Mucosa of descending colon (tissue), 3 donors: ENCODE measurements around the gene WDR86. TPM values are rescaled to one million over a fixed set of nuclear protein-coding genes. Genes with fewer than 3 reads are reported as not detected.

Experiments
- ATAC-seq: fragments of 200-7000 bp; cut with Tn5 transposase; one replicate; pipeline ENCODE4 v1.9.1; 2020; ENCODE audit warnings: mild to moderate bottlenecking, moderate library complexity
- DNase-seq, 3 donors: peaks; one replicate each; pipeline ENCODE4 v3.0.0-alpha.2; 2020
- H3K36me3 ChIP-seq: fragments of 200-600 bp; one replicate; pipeline ENCODE4 v1.8.0; 2021; ENCODE audit warnings: low read depth, mild to moderate bottlenecking
- H3K4me1 ChIP-seq: fragments of 200-600 bp; one replicate; pipeline ENCODE4 v1.8.0; 2021; ENCODE audit warnings: low read depth, mild to moderate bottlenecking
- H3K4me3 ChIP-seq: fragments of 200-600 bp; one replicate; pipeline ENCODE4 v1.8.0; 2021; ENCODE audit warnings: mild to moderate bottlenecking
- H3K9me3 ChIP-seq: fragments of 200-600 bp; one replicate; pipeline ENCODE4 v1.8.0; 2021; ENCODE audit warnings: mild to moderate bottlenecking
- CTCF ChIP-seq: fragments of 200-600 bp; IDR thresholded peaks from one replicate; pipeline ENCODE4 v1.8.0; 2022; ENCODE audit warnings: antibody characterized with exemption, mild to moderate bottlenecking
- intact Hi-C, 2 donors: fragments of 100-400 bp; cut with DNase I in 1 of 2; cut with micrococcal nuclease in 1 of 2; formaldehyde crosslinking; loops; one replicate each; pipeline versions ENCODE4 v1.11.0 to v1.11.1; 2022; cut with DNase I, micrococcal nuclease
- microRNA-seq: library from miRNA; unstranded; fragments of <30 nt; microRNA quantifications from one replicate; pipeline ENCODE4, GENCODE V29; 2019
- total RNA-seq, 3 donors: library from RNA; stranded (reverse); fragmentation: NEBNext Ultra II Directional in 2 of 3; extraction: Animal tissue kit (Norgen Biotek cat#: 25700) in 2 of 3; gene quantifications; one replicate each; pipeline versions ENCODE4 v1.2.1 to v1.2.4, GENCODE V29; 2021 to 2023
- donor health status: DM: no; HTN: no; CAD: no; lungs with moderate emphysema.
- donor health status: DM: no; HTN: no; CAD: no.
- donor health status: DM: no; HTN: yes; CAD: no.

Gene WDR86
- total RNA-seq, 3 donors from 2014 or later, result 0.38 to 16.6 (median 1.2) TPM

GRCh38 chr7:151336027-151336708 is 73.7 kb downstream of the WDR86 start:
- Histone ChIP-seq H3K4me3 (no peak overlapping the region), H3K9me3 (no peaks in the 10 kb centered on the region), H3K4me1 (no peaks in the 10 kb centered on the region), H3K36me3 (no peaks in the 10 kb centered on the region)
- no peak for DNase-seq
- intact Hi-C loops, result no loop called here
- no peak for ATAC-seq
- no peak for TF ChIP-seq CTCF

- Histone ChIP-seq H3K4me3 (no peak overlapping the region), H3K9me3 (no peaks in the 10 kb centered on the region), H3K36me3 (no peaks in the 10 kb centered on the region), H3K4me1 (no peaks in the 10 kb centered on the region)
- no peak for ATAC-seq
- no peak for TF ChIP-seq CTCF
- intact Hi-C loops, result no loop called here
- DNase-seq, result no peak
Measured at GRCh38 chr7:151334628-151335027, 75.2 kb downstream of the WDR86 start.

Small RNA genes lying within 50 kb of the gene (microRNA-seq; reads per million reads assigned to microRNA genes)
- not detected for gene MIR3907

Other genes starting within 250 kb of the WDR86 start
- not detected for gene GBX1, start 242.3 kb downstream of the WDR86 start, total RNA-seq
- gene ASB10, start 222.8 kb downstream of the WDR86 start, total RNA-seq, result not detected
- gene H2BK1, start 199.6 kb downstream of the WDR86 start, total RNA-seq, result not detected
- gene ABCF2, start 182.8 kb downstream of the WDR86 start, total RNA-seq, result 10 to 100 TPM; 27.0 to 36.4 (median 28.4) TPM
- gene CHPF2, start 177.6 kb downstream of the WDR86 start, total RNA-seq, result 10 to 100 TPM; 38.3 to 52.2 (median 41.5) TPM
- gene SMARCD3, start 161.3 kb downstream of the WDR86 start, total RNA-seq, result 10 to 100 TPM in 2 of 3 donors, 1 to 10 TPM in 1; 5.1 to 44.3 (median 10.0) TPM
- gene NUB1, start 68.2 kb downstream of the WDR86 start, total RNA-seq, result 10 to 100 TPM; 66.2 to 77.5 (median 76.9) TPM
- under 1 TPM in 1 of 3 donors, not detected in 2; 0.51 TPM for gene CRYGN, start 30.1 kb upstream of the WDR86 start, total RNA-seq
- 100 to 1,000 TPM in 1 of 3 donors, 10 to 100 TPM in 2; 40.3 to 114 (median 73.5) TPM for gene RHEB, start 109.9 kb upstream of the WDR86 start, total RNA-seq